Adrenal gland (tissue), 5 donors: ENCODE data around the gene TLR5.

Experiments used
- CTCF ChIP-seq, 6 experiments: fragments of 450-650 bp in 4 of 6; fragments of 200-600 bp in 2 of 6; sonication (generic) in 1 of 6; IDR thresholded peaks; 1 replicate in 5 of 6; 2 replicates in 1 of 6; pipeline versions ENCODE4 v1.5.1 to v1.8.0; 2016 to 2021; ENCODE audit warnings: antibody characterized with exemption in 6 of 6, mild to moderate bottlenecking in 2 of 6, moderate library complexity in 1 of 6
- POLR2A ChIP-seq, 2 donors: fragments of 450-650 bp; IDR thresholded peaks; one replicate each; pipeline ENCODE4 v1.6.1; 2017; ENCODE audit warnings: antibody characterized with exemption in 2 of 2, mild to moderate bottlenecking in 2 of 2, moderate library complexity in 1 of 2
- donor health status: DM: no; HTN: no; CAD: no.

DNA sequence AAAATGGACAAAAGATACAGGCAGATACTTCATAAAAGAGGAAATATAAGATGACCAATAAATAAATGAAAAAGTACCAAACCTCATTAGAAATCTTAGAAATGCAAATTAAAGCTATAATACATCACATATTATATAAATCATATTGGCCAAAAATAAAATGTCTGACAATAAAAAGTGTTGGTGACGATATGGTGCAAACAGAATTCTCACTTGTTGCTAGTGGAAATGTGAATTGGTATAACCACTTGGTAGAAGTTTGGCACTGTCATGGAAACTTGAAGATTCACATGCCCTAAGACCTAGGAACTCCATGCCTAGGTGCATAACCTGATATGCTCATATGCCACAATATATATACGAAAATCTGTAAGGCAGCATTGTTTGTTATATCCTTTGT lies 4.4 kb upstream of the TLR5 start:
- TF ChIP-seq CTCF (IDR thresholded peaks at IDR 0.05) (no peak), POLR2A (IDR thresholded peaks at IDR 0.05) (no peak)
